Measurements from ENCODE around the gene ARPC5L.
"Not testable (repeated sequence)": the region's sequence is repeated elsewhere in the genome, so short reads cannot be mapped to it uniquely, and the experiment has no call there.

ARPC5L gene

GRCh38 chr9:124894741-124895170 lies 32.8 kb downstream of the ARPC5L start:
- peak in 1 of 2 experiments; percentile 45 for DNase-seq

- no peak for DNase-seq
Observed at GRCh38 chr9:124897570-124898460, 35.9 kb downstream of the ARPC5L start.

GRCh38 chr9:124899845-124900244 lies 37.9 kb downstream of the ARPC5L start:
- DNase-seq: no peak

GRCh38 chr9:124906966-124907365 lies 45.0 kb downstream of the ARPC5L start:
- no peak for DNase-seq

GRCh38 chr9:124908098-124908497 lies 46.2 kb downstream of the ARPC5L start:
- no peak for DNase-seq

GRCh38 chr9:124911766-124912165 lies 49.8 kb downstream of the ARPC5L start:
- no peak for DNase-seq

- DNase-seq: no peak
Observed at GRCh38 chr9:124913378-124913777, 51.4 kb downstream of the ARPC5L start.

GRCh38 chr9:124914753-124915405 lies 52.9 kb downstream of the ARPC5L start:
- no peak for DNase-seq

- DNase-seq: not testable (repeated sequence)
Observed at GRCh38 chr9:124920394-124920793, 58.5 kb downstream of the ARPC5L start.

All from SW 1271 (cell line).